ENCODE data around the gene GGPS1. TPM values are rescaled to one million over a fixed set of nuclear protein-coding genes. Genes with fewer than 3 reads are reported as not detected.

Gene GGPS1
- total and polyA plus RNA-seq, 2 donors (not counting 1 experiment from before 2014, with no cell fraction given) = 13.4 to 46.8 TPM

DNA sequence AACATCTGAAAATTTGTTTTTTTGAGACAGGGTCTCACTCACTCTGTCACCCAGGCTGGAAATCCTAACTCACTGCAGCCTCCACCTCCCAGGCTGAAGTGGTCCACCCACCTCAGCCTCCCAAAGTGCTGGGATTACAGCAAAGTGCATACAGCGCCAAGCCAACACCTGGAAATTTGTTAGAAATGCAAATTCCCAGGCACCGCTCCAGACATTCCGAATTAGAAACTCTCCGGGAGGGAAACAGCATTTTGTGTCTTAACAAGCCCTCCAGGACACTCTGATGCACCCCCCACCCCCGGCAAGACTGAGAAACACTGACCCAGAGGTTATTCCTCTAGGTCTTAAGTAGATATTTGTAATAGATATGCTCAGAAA is 49.5 kb upstream of the GGPS1 start:
- H3K4me2 ChIP-seq (replicated peaks; ENCODE audit: low read depth, low read length, poor library complexity, severe bottlenecking) = peak overlapping the region; percentile 6
- peaks cover 91% of the 10 kb centered on the region for H4K20me1 ChIP-seq (ENCODE audit: control insufficient read depth, insufficient read depth, low read length, poor library complexity, severe bottlenecking)
- POLR2A ChIA-PET = no interaction called here
- peak overlapping the region in 1 of 2 donors; percentile 46 for H3K27ac ChIP-seq (ENCODE audit: low read length in 2 of 2)
- Mint-ChIP-seq H3K27me3 (no peaks in the 10 kb centered on the region), H3K4me3 (no peak overlapping the region), H3K27ac (no peak overlapping the region), H3K4me1 (peaks cover 61% of the 10 kb centered on the region), H3K9me3 (ENCODE audit: insufficient read depth) (no peaks in the 10 kb centered on the region)
- intact Hi-C loops (cut with micrococcal nuclease) = loop anchor here (5.0 kb wide), 1 partner anchor 33 kb away; no protein-coding TSS in a partner anchor
- DNase-seq (no peak), ATAC-seq (ENCODE audit: low read depth) (no peak)
- no peaks in the 10 kb centered on the region for H3K36me3 ChIP-seq (replicated peaks in 1 of 2; ENCODE audit: control extremely low read depth in 1 of 2, control insufficient read depth in 1 of 2, extremely low read depth in 1 of 2, insufficient read depth in 2 of 2, low read length in 1 of 2)
- H3K4me3 ChIP-seq (ENCODE audit: control extremely low read depth in 1 of 5, extremely low read depth in 1 of 5, insufficient read depth in 1 of 5, low read depth in 2 of 5, low read length in 4 of 5) = no peak overlapping the region
- H3K79me2 ChIP-seq (ENCODE audit: control insufficient read depth, insufficient read depth, low read length) = peaks cover 97% of the 10 kb centered on the region
- CTCF ChIA-PET = no interaction called here
- no peak overlapping the region for H3K9ac ChIP-seq (ENCODE audit: low read length)
- peaks cover 29 to 33% of the 10 kb centered on the region in 2 donors for H3K4me1 ChIP-seq (ENCODE audit: control insufficient read depth in 2 of 2, insufficient read depth in 2 of 2, low read length in 2 of 2)
- H3K9me3 ChIP-seq (ENCODE audit: control extremely low read depth in 1 of 3, control insufficient read depth in 2 of 3, insufficient read depth in 1 of 3, low read length in 2 of 3) = no peaks in the 10 kb centered on the region
- TF ChIP-seq EZH2 (IDR thresholded peaks at IDR 0.05; ENCODE audit: borderline replicate concordance, insufficient read depth, low read depth, low read length, poor library complexity, severe bottlenecking) = no peak
- TF ChIP-seq, protein P1, sequence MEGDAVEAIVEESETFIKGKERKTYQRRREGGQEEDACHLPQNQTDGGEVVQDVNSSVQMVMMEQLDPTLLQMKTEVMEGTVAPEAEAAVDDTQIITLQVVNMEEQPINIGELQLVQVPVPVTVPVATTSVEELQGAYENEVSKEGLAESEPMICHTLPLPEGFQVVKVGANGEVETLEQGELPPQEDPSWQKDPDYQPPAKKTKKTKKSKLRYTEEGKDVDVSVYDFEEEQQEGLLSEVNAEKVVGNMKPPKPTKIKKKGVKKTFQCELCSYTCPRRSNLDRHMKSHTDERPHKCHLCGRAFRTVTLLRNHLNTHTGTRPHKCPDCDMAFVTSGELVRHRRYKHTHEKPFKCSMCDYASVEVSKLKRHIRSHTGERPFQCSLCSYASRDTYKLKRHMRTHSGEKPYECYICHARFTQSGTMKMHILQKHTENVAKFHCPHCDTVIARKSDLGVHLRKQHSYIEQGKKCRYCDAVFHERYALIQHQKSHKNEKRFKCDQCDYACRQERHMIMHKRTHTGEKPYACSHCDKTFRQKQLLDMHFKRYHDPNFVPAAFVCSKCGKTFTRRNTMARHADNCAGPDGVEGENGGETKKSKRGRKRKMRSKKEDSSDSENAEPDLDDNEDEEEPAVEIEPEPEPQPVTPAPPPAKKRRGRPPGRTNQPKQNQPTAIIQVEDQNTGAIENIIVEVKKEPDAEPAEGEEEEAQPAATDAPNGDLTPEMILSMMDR (IDR thresholded peaks at IDR 0.05) = no peak
- no peaks in the 10 kb centered on the region for H3K27me3 ChIP-seq (replicated peaks in 1 of 4; ENCODE audit: control extremely low read depth in 1 of 4, control insufficient read depth in 3 of 4, insufficient read depth in 4 of 4, low read length in 3 of 4)
- no peak overlapping the region for H2AFZ ChIP-seq (ENCODE audit: insufficient read depth, low read depth, low read length, poor library complexity, severe bottlenecking)
- 96% methylated on average over 4 of the region's 5 CpGs for WGBS (ENCODE audit: insufficient coverage)

DNA sequence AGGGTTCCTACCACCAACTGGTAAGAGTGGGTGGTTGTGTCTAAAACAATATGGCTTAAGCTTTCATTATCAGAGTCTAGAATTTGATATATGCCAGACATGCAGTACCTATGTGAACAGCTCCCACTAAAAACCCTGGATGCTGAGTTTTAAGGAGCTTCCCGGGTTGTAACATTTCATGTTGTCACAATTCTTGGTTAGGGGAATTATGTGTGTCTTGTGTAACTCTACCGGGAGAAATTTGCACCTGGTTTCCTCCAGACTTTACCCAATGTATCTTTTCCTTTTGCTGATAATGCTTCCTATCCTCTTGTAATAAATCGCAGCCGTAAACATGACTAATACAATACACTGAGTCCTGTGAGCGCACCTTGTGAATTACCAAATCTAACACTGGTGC is 48.7 kb upstream of the GGPS1 start:
- ChIA-PET CTCF (interaction anchor here (1.9 kb wide), 1 partner anchor 137 kb away, joined by 5 read pairs; no protein-coding TSS in a partner anchor), POLR2A (interaction anchor here (0.6 kb wide), 1 partner anchor 28 kb away, joined by 5 read pairs; no protein-coding TSS in a partner anchor)
- Mint-ChIP-seq H3K27me3 (no peaks in the 10 kb centered on the region), H3K4me1 (peaks cover 63% of the 10 kb centered on the region), H3K4me3 (no peak overlapping the region), H3K27ac (peak overlapping the region; percentile 2), H3K9me3 (ENCODE audit: insufficient read depth) (no peaks in the 10 kb centered on the region)
- H4K20me1 ChIP-seq (ENCODE audit: control insufficient read depth, insufficient read depth, low read length, poor library complexity, severe bottlenecking) = peaks cover 91% of the 10 kb centered on the region
- H3K9me3 ChIP-seq (ENCODE audit: control extremely low read depth in 1 of 3, control insufficient read depth in 2 of 3, insufficient read depth in 1 of 3, low read length in 2 of 3) = no peaks in the 10 kb centered on the region
- H3K9ac ChIP-seq (ENCODE audit: low read length) = no peak overlapping the region
- 70% methylated on average over 2 of the region's 5 CpGs for WGBS (ENCODE audit: insufficient coverage)
- no peak overlapping the region for H2AFZ ChIP-seq (ENCODE audit: insufficient read depth, low read depth, low read length, poor library complexity, severe bottlenecking)
- peaks cover 98% of the 10 kb centered on the region for H3K79me2 ChIP-seq (ENCODE audit: control insufficient read depth, insufficient read depth, low read length)
- TF ChIP-seq, protein P1 (IDR thresholded peaks at IDR 0.05) = no peak
- no peak for TF ChIP-seq EZH2 (IDR thresholded peaks at IDR 0.05; ENCODE audit: borderline replicate concordance, insufficient read depth, low read depth, low read length, poor library complexity, severe bottlenecking)
- H3K27me3 ChIP-seq (replicated peaks in 1 of 4; ENCODE audit: control extremely low read depth in 1 of 4, control insufficient read depth in 3 of 4, insufficient read depth in 4 of 4, low read length in 3 of 4) = no peaks in the 10 kb centered on the region
- H3K4me3 ChIP-seq (ENCODE audit: control extremely low read depth in 1 of 5, extremely low read depth in 1 of 5, insufficient read depth in 1 of 5, low read depth in 2 of 5, low read length in 4 of 5) = no peak overlapping the region
- H3K4me1 ChIP-seq (ENCODE audit: control insufficient read depth in 2 of 2, insufficient read depth in 2 of 2, low read length in 2 of 2) = peaks cover 29 to 32% of the 10 kb centered on the region in 2 donors
- H3K27ac ChIP-seq (ENCODE audit: low read length in 2 of 2) = peak overlapping the region in 1 of 2 donors; percentile 24
- no peaks in the 10 kb centered on the region for H3K36me3 ChIP-seq (replicated peaks in 1 of 2; ENCODE audit: control extremely low read depth in 1 of 2, control insufficient read depth in 1 of 2, extremely low read depth in 1 of 2, insufficient read depth in 2 of 2, low read length in 1 of 2)
- intact Hi-C loops (cut with micrococcal nuclease) = loop anchor here (5.0 kb wide), 1 partner anchor 33 kb away; no protein-coding TSS in a partner anchor
- H3K4me2 ChIP-seq (replicated peaks; ENCODE audit: low read depth, low read length, poor library complexity, severe bottlenecking) = no peak overlapping the region
- ATAC-seq (ENCODE audit: low read depth) (no peak), DNase-seq (no peak)

All from B cell (primary cell).